ENCODE data around the gene TDRD1. TPM values are rescaled to one million over a fixed set of nuclear protein-coding genes. Genes with fewer than 3 reads are reported as not detected.

TDRD1 gene
- total RNA-seq, 1 donor from 2014 or later: 0.33 TPM

GRCh38 chr10:114172216-114172615 is 6.9 kb upstream of the TDRD1 start:
- ChIA-PET CTCF (no interaction called here), POLR2A (no interaction called here)
- Mint-ChIP-seq H3K36me3 (ENCODE audit: low read depth) (peaks cover 26% of the 10 kb centered on the region), H3K9me3 (peaks cover 2% of the 10 kb centered on the region), H3K27ac (no peak overlapping the region), H3K4me1 (peaks cover 37% of the 10 kb centered on the region), H3K27me3 (no peaks in the 10 kb centered on the region), H3K4me3 (peak overlapping the region; percentile 97)
- ATAC-seq (ENCODE audit: low read depth) (no peak), DNase-seq (no peak)
- TF ChIP-seq CTCF (IDR thresholded peaks at IDR 0.05): no peak
- intact Hi-C loops (cut with micrococcal nuclease): loop anchor here (5.0 to 10.0 kb wide), 6 partner anchors 125 to 1797 kb away; partner anchors contain the start of genes ACSL5 and ATRNL1

- no peaks in the 10 kb centered on the region for H3K27me3 Mint-ChIP-seq
- POLR2A ChIA-PET: interaction anchor here (0.6 kb wide), 1 partner anchor 252 kb away, joined by 4 read pairs; no protein-coding TSS in a partner anchor
- peaks cover 23% of the 10 kb centered on the region for H3K36me3 Mint-ChIP-seq (ENCODE audit: low read depth)
- CTCF ChIA-PET: no interaction called here
- peak overlapping the region; percentile 97 for H3K4me3 Mint-ChIP-seq
- intact Hi-C loops (cut with micrococcal nuclease): loop anchor here (5.0 to 10.0 kb wide), 6 partner anchors 126 to 1798 kb away; partner anchors contain the start of genes ACSL5 and ATRNL1
- DNase-seq (no peak), ATAC-seq (ENCODE audit: low read depth) (no peak)
- peak overlapping the region; percentile 95 for H3K27ac Mint-ChIP-seq
- H3K4me1 Mint-ChIP-seq: peaks cover 34% of the 10 kb centered on the region
- TF ChIP-seq CTCF (IDR thresholded peaks at IDR 0.05): no peak
- H3K9me3 Mint-ChIP-seq: peaks cover 2% of the 10 kb centered on the region
These were observed 6.2 kb upstream of the TDRD1 start for GRCh38 chr10:114172776-114173602.

DNA sequence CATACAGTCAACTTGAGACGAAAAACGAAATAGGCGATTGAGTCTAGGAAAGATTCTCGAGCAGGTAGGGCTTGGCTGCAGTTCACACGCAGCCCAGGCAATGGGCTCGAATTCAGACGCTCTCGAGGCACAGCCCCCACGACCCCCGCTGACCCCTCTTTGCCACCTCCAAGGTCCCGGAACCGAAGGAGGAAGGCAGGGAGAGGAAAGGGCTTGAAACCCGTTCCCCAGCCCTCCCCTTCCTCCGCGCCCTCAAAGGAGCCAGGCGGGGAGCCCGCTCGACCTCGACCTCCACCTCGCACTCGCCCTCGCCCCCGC is 5.6 kb upstream of the TDRD1 start:
- POLR2A ChIA-PET: interaction anchor here (0.8 to 1.5 kb wide), 8 partner anchors 15 to 1798 kb away, joined by 3 to 7 read pairs (median 4); partner anchors contain the start of genes CASP7, DCLRE1A and NHLRC2
- CTCF ChIA-PET: interaction anchor here (1.3 kb wide), 1 partner anchor 494 kb away, joined by 3 read pairs; the partner anchor contains the start of gene CASP7
- Mint-ChIP-seq H3K27me3 (no peaks in the 10 kb centered on the region), H3K4me3 (peak overlapping the region; percentile 97), H3K27ac (peak overlapping the region; percentile 95), H3K36me3 (ENCODE audit: low read depth) (peaks cover 20% of the 10 kb centered on the region), H3K9me3 (peaks cover 2% of the 10 kb centered on the region), H3K4me1 (peaks cover 31% of the 10 kb centered on the region)
- DNase-seq (no peak), ATAC-seq (ENCODE audit: low read depth) (no peak)
- no peak for TF ChIP-seq CTCF (IDR thresholded peaks at IDR 0.05)
- intact Hi-C loops (cut with micrococcal nuclease): loop anchor here (5.0 to 10.0 kb wide), 6 partner anchors 126 to 1799 kb away; partner anchors contain the start of genes ACSL5 and ATRNL1

DNA sequence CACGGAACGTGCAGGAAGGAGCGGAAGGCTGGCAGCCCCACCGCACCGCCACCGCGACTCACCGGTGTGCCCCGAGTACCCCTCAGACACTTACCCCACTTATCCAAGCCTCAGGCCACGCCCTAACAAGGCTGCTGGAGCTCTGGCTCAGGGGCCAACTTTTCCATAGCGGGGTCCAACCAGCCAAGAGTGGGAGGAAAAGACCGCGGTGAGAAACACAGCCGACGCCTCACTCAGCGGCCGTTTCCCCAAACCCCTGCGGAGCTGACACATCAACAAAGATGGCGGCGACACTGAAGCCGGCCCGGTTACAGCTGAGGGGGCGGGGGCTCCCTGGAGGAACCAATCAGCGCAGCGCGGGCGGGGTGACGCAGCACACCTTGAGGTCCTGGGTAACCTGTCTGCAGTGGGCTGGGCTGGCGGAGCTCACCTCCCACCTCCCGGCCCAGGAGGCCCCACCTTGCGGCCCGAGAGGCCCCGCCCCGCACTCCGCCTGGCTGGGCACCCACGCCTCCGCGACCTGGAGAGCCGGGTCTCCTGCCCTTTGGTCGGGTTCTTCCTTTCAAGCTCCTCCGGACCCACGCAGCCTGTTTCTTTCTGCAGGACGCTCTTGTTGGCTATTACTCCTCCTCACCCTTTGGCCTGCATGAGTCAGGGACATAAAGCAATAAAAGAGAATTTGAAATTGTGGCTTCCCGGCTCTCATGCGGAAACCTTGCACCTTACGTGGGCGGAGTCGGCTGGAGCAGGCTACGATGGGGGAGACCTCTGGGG is 5.0 kb upstream of the TDRD1 start, which contains the start of gene CCDC186:
Gene CCDC186 (minus strand): TSS at position 283 of the 774 bp plus-strand sequence. CDS start 10,935 bp downstream, outside the sequence.
- ChIA-PET CTCF (interaction anchor here (1.3 to 1.5 kb wide), 2 partner anchors 70 to 495 kb away, joined by 3 to 4 read pairs; partner anchors contain the start of gene CASP7), POLR2A (interaction anchor here (0.6 to 1.5 kb wide), 10 partner anchors 14 to 1799 kb away, joined by 3 to 11 read pairs (median 4); partner anchors contain the start of genes CASP7, DCLRE1A and NHLRC2)
- no peak for TF ChIP-seq CTCF (IDR thresholded peaks at IDR 0.05)
- peaks cover 1% of the 10 kb centered on the region for H3K27me3 Mint-ChIP-seq
- DNase-seq: peak; percentile 96
- peak within 1 kb of the TSS; percentile 97 for H3K4me3 Mint-ChIP-seq
- intact Hi-C loops (cut with micrococcal nuclease): loop anchor here (1.0 to 10.0 kb wide), 12 partner anchors 43 to 1799 kb away; partner anchors contain the start of genes ACSL5, ATRNL1, CASP7 and DCLRE1A
- no peaks in the 10 kb centered on the region for H3K9me3 Mint-ChIP-seq
- peak; percentile 98 for ATAC-seq (ENCODE audit: low read depth)
- peaks cover 29% of the 10 kb centered on the region for H3K4me1 Mint-ChIP-seq
- peaks cover 17% of the 10 kb centered on the region for H3K36me3 Mint-ChIP-seq (ENCODE audit: low read depth)
- H3K27ac Mint-ChIP-seq: peak within 1 kb of the TSS; percentile 95

All from activated B cell treated with CpG ODN at 0.5 μM for 24 hours (primary cell).